Adrenal gland (tissue), 5 donors: Measurements from ENCODE around the gene RDH14.

Source experiments
- POLR2A ChIP-seq, 2 donors: fragments of 450-650 bp; IDR thresholded peaks; one replicate each; pipeline ENCODE4 v1.6.1; 2017; ENCODE audit warnings: antibody characterized with exemption in 2 of 2, mild to moderate bottlenecking in 2 of 2, moderate library complexity in 1 of 2
- TF ChIP-seq, protein P1 (sequence below), 6 experiments: fragments of 450-650 bp in 4 of 6; fragments of 200-600 bp in 2 of 6; sonication (generic) in 1 of 6; IDR thresholded peaks; 1 replicate in 5 of 6; 2 replicates in 1 of 6; pipeline versions ENCODE4 v1.5.1 to v1.8.0; 2016 to 2021; ENCODE audit warnings: antibody characterized with exemption in 6 of 6, mild to moderate bottlenecking in 2 of 6, moderate library complexity in 1 of 6
- donor health status: DM: no; HTN: no; CAD: no.

DNA sequence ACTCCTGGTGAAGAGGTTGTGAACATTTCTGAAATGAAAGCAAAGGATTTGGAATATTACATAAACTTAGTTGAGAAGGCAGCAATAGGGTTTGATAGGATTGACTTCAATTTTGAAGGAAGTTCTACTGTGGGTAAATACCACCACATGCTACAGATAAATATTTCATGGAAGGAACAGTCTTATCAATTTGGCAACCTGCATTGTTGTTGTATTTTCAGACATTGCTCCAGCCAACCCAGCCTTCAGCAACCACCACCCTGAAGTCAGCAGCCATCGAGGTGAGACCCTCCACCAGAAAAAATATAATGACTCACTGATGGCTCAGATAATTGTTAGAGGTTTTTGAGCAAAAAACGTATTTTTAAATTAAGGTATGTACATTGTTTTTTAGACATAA is 10.0 kb downstream of the RDH14 start:
- TF ChIP-seq, protein P1, sequence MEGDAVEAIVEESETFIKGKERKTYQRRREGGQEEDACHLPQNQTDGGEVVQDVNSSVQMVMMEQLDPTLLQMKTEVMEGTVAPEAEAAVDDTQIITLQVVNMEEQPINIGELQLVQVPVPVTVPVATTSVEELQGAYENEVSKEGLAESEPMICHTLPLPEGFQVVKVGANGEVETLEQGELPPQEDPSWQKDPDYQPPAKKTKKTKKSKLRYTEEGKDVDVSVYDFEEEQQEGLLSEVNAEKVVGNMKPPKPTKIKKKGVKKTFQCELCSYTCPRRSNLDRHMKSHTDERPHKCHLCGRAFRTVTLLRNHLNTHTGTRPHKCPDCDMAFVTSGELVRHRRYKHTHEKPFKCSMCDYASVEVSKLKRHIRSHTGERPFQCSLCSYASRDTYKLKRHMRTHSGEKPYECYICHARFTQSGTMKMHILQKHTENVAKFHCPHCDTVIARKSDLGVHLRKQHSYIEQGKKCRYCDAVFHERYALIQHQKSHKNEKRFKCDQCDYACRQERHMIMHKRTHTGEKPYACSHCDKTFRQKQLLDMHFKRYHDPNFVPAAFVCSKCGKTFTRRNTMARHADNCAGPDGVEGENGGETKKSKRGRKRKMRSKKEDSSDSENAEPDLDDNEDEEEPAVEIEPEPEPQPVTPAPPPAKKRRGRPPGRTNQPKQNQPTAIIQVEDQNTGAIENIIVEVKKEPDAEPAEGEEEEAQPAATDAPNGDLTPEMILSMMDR (IDR thresholded peaks at IDR 0.05), result no peak
- no peak for TF ChIP-seq POLR2A (IDR thresholded peaks at IDR 0.05)
